ENCODE results near the gene SPAG16.

DNA sequence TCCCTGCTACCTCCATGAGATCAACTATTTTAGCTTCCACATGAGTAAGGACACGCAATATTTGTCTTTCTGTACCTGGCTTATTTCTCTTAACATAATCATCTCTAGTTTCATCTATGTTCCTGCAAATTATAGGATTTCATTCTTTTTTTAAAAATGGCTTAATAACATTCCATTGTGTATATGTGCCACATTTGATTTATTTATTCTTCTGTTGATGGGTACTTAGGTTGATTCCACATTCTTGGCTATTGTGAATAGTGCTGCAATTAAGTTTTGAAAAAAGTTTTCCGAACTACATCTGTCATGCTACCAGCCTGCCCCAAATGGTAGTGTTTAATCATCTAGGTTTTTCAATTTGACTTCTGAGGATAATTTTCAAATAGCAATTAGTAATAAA lies 36.3 kb downstream of the SPAG16 start:
- TF ChIP-seq TAF1 (IDR thresholded peaks at IDR 0.05; ENCODE audit: borderline replicate concordance, insufficient read depth, low read length) = no peak
- TF ChIP-seq SIN3A (IDR thresholded peaks at IDR 0.05; ENCODE audit: borderline replicate concordance, insufficient read depth, low read length) = no peak
- no peak for TF ChIP-seq POLR2AphosphoS5 (IDR thresholded peaks at IDR 0.05; ENCODE audit: low read depth, low read length)
